GM18511 (cell line): ENCODE data around the gene ZDBF2.
"Not testable (repeated sequence)": the region's sequence is repeated elsewhere in the genome, so short reads cannot be mapped to it uniquely, and the experiment has no call there.

ENCODE experiments used
- ATAC-seq: cut with Tn5 transposase; IDR thresholded peaks from one replicate; pipeline ENCODE4 v1.9.1; 2021; ENCODE audit warnings: mild to moderate bottlenecking, moderate library complexity; ENCODE audit not compliant: unreplicated experiment

Gene ZDBF2

DNA sequence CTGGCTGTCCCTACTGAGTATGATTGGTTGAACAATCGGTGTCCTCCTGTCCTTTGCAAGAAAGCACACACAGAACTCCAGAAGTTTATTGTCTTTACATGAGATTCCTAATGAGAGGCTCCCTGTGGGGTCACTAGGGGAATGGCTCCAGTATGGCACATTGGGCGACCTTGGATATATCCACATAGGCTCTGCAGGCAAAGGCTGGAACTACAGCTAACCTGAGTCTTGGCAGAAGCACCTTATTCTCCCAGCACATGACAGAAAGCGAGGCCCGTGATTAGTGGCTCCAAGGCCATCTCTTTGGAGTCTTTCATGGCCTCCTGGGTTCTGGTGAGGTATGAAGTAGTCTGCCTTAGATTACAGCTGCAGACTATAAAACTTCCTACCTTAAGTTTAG lies 49.0 kb downstream of the ZDBF2 start:
- ATAC-seq = no peak

DNA sequence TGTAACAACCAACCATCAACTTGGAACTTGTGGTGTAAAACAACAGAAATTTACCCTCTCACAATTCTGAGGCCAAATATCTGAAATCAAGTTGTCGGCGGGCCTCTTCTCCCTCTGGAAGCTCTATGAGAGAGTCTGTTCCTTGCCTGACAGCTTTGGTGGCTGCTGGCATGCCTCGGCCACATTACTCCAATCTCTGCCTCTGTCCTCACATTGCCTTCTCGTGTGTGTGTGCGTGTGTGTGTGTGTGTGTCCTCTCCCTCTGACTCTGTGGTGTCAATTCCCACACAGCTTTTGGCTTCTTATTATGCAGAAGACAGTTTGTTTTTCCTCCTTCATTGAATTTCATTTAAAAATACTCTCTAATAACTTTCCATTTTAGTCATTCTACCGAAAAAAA lies 50.4 kb downstream of the ZDBF2 start:
- ATAC-seq = no peak

DNA sequence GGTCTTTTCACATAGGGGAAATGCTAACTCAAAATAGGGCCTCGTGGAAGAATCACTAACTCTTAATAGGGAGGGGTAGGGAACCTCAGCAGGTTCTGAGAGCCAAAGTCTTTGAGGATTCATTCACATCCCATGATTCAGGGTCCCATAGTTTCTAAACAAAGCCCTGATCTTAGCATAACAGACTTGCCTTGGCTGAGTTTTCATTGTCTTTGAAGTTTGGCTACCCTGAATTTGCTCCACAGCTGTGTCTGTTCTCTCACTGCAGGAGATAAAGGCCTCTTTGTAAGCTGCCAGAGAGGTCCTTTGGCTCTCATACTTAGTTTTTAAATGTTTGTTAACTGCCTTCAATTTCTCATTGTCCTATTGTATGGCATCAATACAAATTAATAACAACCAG lies 54.5 kb downstream of the ZDBF2 start:
- ATAC-seq = no peak

DNA sequence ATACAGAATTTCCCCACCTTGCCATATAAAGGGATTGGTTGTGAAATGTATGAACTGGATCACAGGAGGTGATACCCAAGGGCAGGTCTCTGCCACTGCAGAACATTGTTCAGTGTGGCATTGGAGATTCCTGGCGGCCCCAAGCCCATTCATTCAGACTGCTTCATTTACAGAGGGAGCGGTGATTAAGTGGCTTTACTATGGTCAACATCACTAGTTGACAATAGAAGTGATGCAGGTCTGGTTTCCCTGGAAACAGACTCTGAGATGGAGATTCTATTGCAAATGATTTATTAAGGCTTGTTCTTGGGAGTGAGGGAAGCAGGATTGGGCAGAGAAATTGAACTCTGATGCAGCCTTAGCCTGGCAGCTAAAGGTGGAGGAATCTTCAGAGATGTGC lies 62.4 kb downstream of the ZDBF2 start:
- ATAC-seq = no peak

DNA sequence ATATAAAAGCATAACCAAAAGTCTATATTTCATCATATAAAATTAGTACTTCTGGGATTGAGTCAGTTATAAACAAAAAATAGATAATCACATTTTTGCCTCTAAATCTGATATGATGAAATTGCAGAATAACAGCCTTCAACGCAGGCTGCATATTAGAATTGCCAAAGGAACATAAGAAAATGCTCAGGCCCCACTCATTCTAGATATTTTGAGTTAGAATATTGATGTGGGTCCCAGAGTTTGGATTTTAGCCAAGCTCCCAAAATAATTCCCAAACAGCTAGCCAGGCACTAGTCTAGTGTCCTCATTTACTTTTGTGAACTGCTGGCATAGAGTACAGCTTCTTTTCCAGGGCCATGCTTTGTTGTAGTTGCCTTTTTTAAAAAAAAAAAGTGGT lies 63.5 kb downstream of the ZDBF2 start:
- no peak for ATAC-seq

DNA sequence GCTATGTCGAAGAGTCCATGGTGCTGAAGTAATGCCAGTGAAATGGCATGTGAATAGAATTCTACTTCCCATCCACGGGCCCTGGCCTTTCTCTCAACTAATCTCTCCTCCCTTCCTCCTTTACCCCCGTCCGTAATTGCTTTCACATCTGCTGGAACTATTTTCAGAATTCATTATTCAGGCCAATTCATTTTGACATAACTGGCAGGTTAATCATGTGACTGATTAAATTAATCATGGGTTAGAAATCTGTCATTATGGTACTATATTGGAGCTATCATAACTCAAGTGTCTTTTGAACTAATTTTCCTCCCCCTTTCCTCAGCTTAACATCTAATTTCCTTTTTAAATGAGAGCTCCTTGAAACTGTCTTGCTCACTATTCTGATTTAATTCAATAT lies 66.9 kb downstream of the ZDBF2 start:
- ATAC-seq = no peak

DNA sequence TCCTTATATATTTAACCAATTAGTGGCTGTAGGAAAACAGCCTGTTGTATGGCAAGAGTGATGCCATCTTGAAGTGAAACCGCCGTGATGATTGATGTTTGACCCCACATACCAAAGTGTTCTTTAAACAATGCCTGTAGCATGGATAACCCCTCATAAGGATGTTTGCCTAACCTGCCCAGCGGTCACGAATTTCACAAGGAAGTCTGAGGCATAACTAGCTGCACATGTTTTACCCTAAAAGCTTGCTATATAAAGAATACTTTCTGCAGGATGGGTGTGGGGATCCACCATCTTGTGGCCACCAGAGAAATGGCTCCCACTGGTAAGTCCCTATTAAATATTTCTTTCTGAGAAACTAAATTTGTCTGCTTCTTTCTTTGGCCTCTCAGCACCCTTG lies 68.7 kb downstream of the ZDBF2 start:
- ATAC-seq = no peak

DNA sequence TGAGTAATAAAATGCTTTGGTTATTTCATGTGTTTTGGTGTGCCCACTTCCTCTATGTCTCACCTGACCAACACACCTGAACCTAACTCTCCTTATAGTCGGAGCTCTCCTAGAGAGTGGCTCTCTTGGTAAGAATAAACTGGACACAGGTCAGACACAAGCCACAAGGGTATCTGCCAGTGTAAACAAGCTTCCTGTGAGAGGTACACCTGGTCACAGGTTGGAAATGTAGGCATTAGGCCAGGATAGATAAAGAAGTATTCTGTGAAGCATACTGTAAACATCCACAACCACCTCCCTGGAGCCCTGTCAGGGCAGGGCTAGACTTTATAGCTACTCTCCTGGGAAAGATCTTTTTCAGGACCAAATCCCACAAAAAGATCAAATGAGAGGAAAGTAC lies 69.4 kb downstream of the ZDBF2 start:
- no peak for ATAC-seq

DNA sequence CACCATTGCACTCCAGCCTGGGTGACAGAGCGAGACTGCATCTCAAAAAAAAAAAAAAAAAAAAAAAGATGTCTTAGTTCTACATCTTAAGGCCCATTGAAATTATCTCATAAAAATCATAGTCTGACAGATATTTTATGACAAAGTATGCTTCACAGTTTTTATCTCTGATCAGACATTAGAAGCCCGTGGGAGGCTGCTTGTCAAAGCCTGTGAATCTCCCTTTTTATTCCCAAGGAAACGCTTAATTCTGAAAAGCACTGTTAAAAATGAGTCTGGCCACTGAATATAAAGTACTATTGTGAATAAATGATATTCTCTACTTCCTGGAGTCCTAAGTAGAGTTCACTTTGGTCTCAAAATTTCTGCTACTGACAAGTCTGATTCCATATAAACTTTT lies 71.1 kb downstream of the ZDBF2 start:
- no peak for ATAC-seq

DNA sequence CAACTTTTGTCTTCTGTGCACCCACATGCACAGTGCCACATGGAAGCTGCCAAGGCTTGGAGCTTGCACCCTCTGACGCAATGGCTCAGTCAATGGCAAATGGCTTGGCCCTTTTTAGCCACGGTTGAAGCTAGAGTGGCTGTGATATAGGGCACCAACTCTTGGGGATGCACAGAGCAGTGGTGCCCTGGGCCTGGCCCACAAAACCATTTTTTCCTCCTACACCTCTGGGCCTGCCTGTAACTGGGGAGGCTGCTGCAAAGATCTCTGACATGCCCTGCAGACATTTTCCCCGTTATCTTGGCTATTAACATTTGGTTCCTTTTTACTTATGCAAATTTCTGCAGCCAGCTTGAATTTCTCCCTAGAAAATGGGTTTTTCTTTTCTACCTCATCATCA lies 74.9 kb downstream of the ZDBF2 start:
- no peak for ATAC-seq

DNA sequence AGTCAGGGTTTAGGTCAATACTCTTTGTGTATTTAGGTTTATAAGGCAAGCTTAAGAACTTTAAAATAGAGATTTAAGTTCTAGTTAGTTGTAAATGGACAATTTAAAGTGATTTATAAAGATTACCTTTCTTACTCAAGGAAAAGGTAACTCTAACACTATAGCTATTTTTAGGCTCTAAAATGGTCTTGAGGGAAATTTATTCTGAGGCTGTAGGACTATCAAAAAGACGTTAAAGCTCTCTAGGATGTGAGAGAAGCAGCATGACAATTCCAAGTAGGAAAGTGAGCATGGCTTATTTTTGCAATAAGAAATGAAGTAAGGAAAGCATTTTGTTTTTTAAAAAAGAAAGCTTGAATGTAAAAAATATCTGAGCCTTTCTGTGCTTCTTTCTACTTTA lies 78.1 kb downstream of the ZDBF2 start:
- no peak for ATAC-seq

DNA sequence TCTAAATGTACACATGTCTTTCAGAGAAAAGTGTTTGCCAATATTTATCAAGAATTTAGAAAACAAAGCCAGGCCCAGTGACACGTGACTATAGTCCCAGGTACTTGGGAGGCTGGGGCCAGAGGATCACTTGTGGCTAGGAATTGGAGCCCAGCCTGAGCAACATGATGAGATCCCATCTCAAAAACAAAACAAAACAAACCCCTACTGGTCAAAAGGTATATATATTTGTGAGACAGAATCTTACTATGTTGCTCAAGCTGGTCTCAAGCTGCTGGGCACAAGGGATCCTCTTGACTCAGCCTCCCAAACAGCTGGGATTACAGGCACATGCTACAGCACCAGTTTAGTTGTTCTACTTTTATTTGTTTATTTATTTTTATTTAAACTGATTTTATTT lies 79.2 kb downstream of the ZDBF2 start:
- ATAC-seq = peak; percentile 73

DNA sequence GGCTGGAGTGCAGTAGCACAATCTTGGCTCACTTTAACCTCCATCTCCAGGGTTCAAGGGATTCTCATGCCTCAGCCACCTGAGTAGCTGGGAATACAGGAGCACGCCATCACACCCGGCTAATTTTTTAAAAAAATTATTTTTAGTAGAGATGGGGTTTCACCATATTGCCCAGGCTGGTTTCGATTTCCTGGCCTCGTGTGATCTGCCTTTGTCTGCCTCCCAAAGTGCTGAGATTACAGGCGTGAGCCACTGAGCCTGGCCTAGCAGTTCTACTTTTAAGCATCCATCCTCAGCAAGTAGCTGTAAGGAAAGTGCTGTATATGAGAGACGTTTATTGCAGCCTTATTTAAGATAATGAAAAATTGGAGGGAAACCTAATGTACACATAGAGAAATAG lies 79.7 kb downstream of the ZDBF2 start:
- ATAC-seq = peak; percentile 79

DNA sequence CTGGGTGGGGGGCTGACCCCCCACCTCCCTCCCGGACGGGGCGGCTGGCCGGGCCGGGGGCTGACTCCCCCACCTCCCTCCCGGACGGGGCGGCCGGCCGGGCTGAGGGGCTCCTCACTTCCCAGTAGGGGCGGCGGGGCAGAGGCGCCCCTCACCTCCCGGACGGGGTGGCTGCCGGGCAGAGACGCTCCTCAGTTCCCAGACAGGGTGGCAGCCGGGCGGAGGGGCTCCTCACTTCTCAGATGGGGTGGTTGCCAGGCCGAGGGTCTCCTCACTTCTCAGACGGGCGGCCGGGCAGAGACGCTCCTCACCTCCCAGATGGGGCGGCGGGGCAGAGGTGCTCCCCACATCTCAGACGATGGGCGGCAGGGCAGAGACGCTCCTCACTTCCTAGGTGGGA lies 82.4 kb downstream of the ZDBF2 start:
- ATAC-seq = not testable (repeated sequence)

DNA sequence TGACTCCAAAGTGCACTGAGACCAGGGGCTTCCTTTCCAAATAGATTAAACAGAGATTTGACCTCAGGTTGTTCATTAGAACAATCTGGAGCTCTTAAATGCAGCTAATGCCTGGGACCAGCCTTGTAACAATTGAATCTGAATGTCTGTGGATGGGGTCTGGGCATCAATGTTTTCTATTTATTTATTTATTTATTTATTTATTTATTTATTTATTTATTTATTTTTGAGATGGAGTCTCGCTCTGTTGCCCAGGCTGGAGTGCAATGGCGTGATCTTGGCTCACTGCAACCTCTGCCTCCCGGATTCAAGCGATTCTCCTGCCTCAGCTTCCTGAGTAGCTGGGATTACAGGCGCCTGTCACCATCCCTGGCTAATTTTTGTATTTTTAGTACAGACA lies 86.4 kb downstream of the ZDBF2 start:
- not testable (repeated sequence) for ATAC-seq

DNA sequence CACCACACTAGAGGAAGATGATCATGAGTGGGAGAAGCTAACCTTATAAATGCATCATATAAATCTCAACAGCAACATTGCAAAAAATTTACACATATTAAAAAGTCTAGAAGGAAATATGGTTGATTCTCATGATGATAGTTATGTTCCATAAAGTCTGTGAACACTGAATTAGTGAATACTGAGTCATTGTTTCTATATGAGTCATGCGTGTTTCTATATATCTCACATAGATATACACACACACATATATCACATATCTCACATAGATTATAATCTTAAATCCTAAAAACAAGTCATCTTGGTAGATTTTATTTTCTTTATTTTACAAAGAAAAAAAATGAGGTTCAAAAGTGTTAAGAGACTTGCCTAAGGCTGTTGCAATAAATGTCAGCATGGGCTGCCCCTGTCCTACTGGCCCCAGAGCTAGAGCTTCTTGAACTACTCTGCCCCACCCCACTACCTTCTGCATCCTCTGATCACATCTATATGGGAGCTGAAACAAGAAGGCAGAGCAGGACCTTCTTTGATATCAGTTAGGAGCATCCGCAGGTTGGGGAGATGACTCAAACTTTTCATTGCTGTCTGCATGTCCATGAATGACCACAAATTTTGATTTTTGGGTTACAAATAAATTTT lies 87.1 kb downstream of the ZDBF2 start:
- ATAC-seq = peak; percentile 89
